Putamen (tissue), 1 donor: ENCODE results near the gene VPS50.
"Not testable (repeated sequence)": the region's sequence is repeated elsewhere in the genome, so short reads cannot be mapped to it uniquely, and the experiment has no call there.

Source experiments
- DNase-seq: peaks from one replicate; pipeline ENCODE4 v3.0.0-alpha.2; 2016; ENCODE audit warnings: low spot score

Gene VPS50

GRCh38 chr7:93337052-93337451 lies 104.9 kb downstream of the VPS50 start:
- DNase-seq, result no peak

GRCh38 chr7:93342178-93342577 lies 110.0 kb downstream of the VPS50 start:
- not testable (repeated sequence) for DNase-seq

- no peak for DNase-seq
These were observed 118.2 kb downstream of the VPS50 start for GRCh38 chr7:93350338-93350737.

GRCh38 chr7:93352881-93353280 lies 120.7 kb downstream of the VPS50 start:
- DNase-seq, result no peak

GRCh38 chr7:93354815-93355214 lies 122.6 kb downstream of the VPS50 start:
- DNase-seq, result no peak

- DNase-seq, result no peak
These were observed 127.5 kb downstream of the VPS50 start for GRCh38 chr7:93359520-93360198.

GRCh38 chr7:93361853-93362252 lies 129.7 kb downstream of the VPS50 start:
- DNase-seq, result no peak

GRCh38 chr7:93364806-93365205 lies 132.6 kb downstream of the VPS50 start:
- no peak for DNase-seq

- DNase-seq, result no peak
These were observed 133.2 kb downstream of the VPS50 start for GRCh38 chr7:93365341-93365740.

GRCh38 chr7:93366816-93367215 lies 134.7 kb downstream of the VPS50 start:
- no peak for DNase-seq

- no peak for DNase-seq
These were observed 135.1 kb downstream of the VPS50 start for GRCh38 chr7:93367254-93367653.

GRCh38 chr7:93370937-93371336 lies 138.8 kb downstream of the VPS50 start:
- DNase-seq, result not testable (repeated sequence)

GRCh38 chr7:93373537-93373936 lies 141.4 kb downstream of the VPS50 start:
- no peak for DNase-seq

- no peak for DNase-seq
These were observed 142.3 kb downstream of the VPS50 start for GRCh38 chr7:93374345-93374940.

GRCh38 chr7:93375603-93376002 lies 143.4 kb downstream of the VPS50 start:
- no peak for DNase-seq

- no peak for DNase-seq
These were observed 146.1 kb downstream of the VPS50 start for GRCh38 chr7:93378131-93378760.

GRCh38 chr7:93382362-93382761 lies 150.2 kb downstream of the VPS50 start:
- DNase-seq, result no peak

GRCh38 chr7:93390660-93391059 lies 158.5 kb downstream of the VPS50 start:
- DNase-seq, result no peak

- no peak for DNase-seq
These were observed 160.8 kb downstream of the VPS50 start for GRCh38 chr7:93392984-93393383.

GRCh38 chr7:93399642-93400041 lies 167.5 kb downstream of the VPS50 start:
- DNase-seq, result no peak

- DNase-seq, result no peak
These were observed 170.8 kb downstream of the VPS50 start for GRCh38 chr7:93402944-93403343.

- peak; percentile 13 for DNase-seq
These were observed 175.1 kb downstream of the VPS50 start for GRCh38 chr7:93407239-93407638.

- DNase-seq, result no peak
These were observed 177.2 kb downstream of the VPS50 start for GRCh38 chr7:93409324-93409723.
